ENCODE data around the gene HEATR1. TPM values are rescaled to one million over a fixed set of nuclear protein-coding genes. Genes with fewer than 3 reads are reported as not detected.

Gene HEATR1
- total and polyA plus RNA-seq, 4 donors: 3.3 to 19.4 (median 9.6) TPM

GRCh38 chr1:236576004-236576403 lies 28.3 kb downstream of the HEATR1 start:
- Histone ChIP-seq H3K27me3 (ENCODE audit: control insufficient read depth in 4 of 4, insufficient read depth in 4 of 4, low read length in 3 of 4) (no peaks in the 10 kb centered on the region), H3K27ac (ENCODE audit: low read depth in 1 of 2, low read length in 2 of 2) (no peak overlapping the region), H3K9me3 (ENCODE audit: control insufficient read depth in 4 of 4, low read length in 3 of 4) (no peaks in the 10 kb centered on the region), H3K4me3 (ENCODE audit: low read depth in 1 of 3, low read length in 3 of 3) (no peak overlapping the region), H3K9ac (ENCODE audit: low read depth in 1 of 2, low read length in 2 of 2) (no peak overlapping the region), H3K36me3 (ENCODE audit: control insufficient read depth in 4 of 4, insufficient read depth in 3 of 4, low read depth in 1 of 4, low read length in 3 of 4) (peaks cover 6 to 43% (median 40%) of the 10 kb centered on the region in 4 donors), H3K4me1 (ENCODE audit: control insufficient read depth in 4 of 4, insufficient read depth in 4 of 4, low read length in 3 of 4) (no peaks in the 10 kb centered on the region)
- no peak for DNase-seq (ENCODE audit: low spot score)
- 49% methylated on average over 2 of the region's 2 CpGs for WGBS
- TF ChIP-seq HNF4G (IDR thresholded peaks at IDR 0.05) (no peak), HNF4A (conservative IDR thresholded peaks at IDR 0.05) (no peak), NR2F2 (IDR thresholded peaks at IDR 0.05) (no peak), EGR1 (IDR thresholded peaks at IDR 0.05; ENCODE audit: low read depth in 2 of 2) (no peak), JUND (IDR thresholded peaks at IDR 0.05) (no peak), REST (IDR thresholded peaks at IDR 0.05) (no peak), ATF3 (IDR thresholded peaks at IDR 0.05) (no peak), FOXA1 (IDR thresholded peaks at IDR 0.05) (no peak), YY1 (IDR thresholded peaks at IDR 0.05) (no peak), RXRA (IDR thresholded peaks at IDR 0.05) (no peak), SP1 (IDR thresholded peaks at IDR 0.05) (no peak)

GRCh38 chr1:236575523-236575922 lies 28.8 kb downstream of the HEATR1 start:
- Histone ChIP-seq H3K27me3 (ENCODE audit: control insufficient read depth in 4 of 4, insufficient read depth in 4 of 4, low read length in 3 of 4) (no peaks in the 10 kb centered on the region), H3K4me1 (ENCODE audit: control insufficient read depth in 4 of 4, insufficient read depth in 4 of 4, low read length in 3 of 4) (no peaks in the 10 kb centered on the region), H3K4me3 (ENCODE audit: low read depth in 1 of 3, low read length in 3 of 3) (no peak overlapping the region), H3K27ac (ENCODE audit: low read depth in 1 of 2, low read length in 2 of 2) (no peak overlapping the region), H3K9ac (ENCODE audit: low read depth in 1 of 2, low read length in 2 of 2) (no peak overlapping the region), H3K9me3 (ENCODE audit: control insufficient read depth in 4 of 4, low read length in 3 of 4) (no peaks in the 10 kb centered on the region), H3K36me3 (ENCODE audit: control insufficient read depth in 4 of 4, insufficient read depth in 3 of 4, low read depth in 1 of 4, low read length in 3 of 4) (peaks cover 6 to 48% (median 44%) of the 10 kb centered on the region in 4 donors)
- 95% methylated on average over 3 of the region's 3 CpGs for whole genome bisulfite sequencing
- no peak for DNase-seq (ENCODE audit: low spot score)
- no peak for TF ChIP-seq YY1 (IDR thresholded peaks at IDR 0.05)
- no peak for TF ChIP-seq ZBTB33 (IDR thresholded peaks at IDR 0.05)
- TF ChIP-seq RAD21 (IDR thresholded peaks at IDR 0.05): no peak
- TF ChIP-seq EGR1 (IDR thresholded peaks at IDR 0.05; ENCODE audit: low read depth in 2 of 2): no peak
- TF ChIP-seq HNF4G (IDR thresholded peaks at IDR 0.05): no peak
- TF ChIP-seq NR2F2 (IDR thresholded peaks at IDR 0.05): no peak
- no peak for TF ChIP-seq MAX (IDR thresholded peaks at IDR 0.05)

All from liver (tissue), 9 donors.